SK-N-SH (cell line): ENCODE measurements around the gene BCAR3. TPM values are rescaled to one million over a fixed set of nuclear protein-coding genes. Genes with fewer than 3 reads are reported as not detected.

Experiments used
- ELF1 ChIP-seq: IDR thresholded peaks from 2 replicates; pipeline ENCODE4 v1.4.0; 2012
- FOXM1 ChIP-seq: IDR thresholded peaks from 2 replicates; pipeline ENCODE4 v1.4.0; 2012; ENCODE audit warnings: low read depth, mild to moderate bottlenecking
- GATA2 ChIP-seq: sonication (generic); formaldehyde crosslinking; IDR thresholded peaks from 2 replicates; pipeline ENCODE4 v1.5.0; 2020; ENCODE audit warnings: mild to moderate bottlenecking, missing genetic modification reagents
- MEF2A ChIP-seq: IDR thresholded peaks from 2 replicates; pipeline ENCODE4 v1.4.0; 2012; ENCODE audit warnings: low read depth, borderline replicate concordance
- NFIC ChIP-seq: IDR thresholded peaks from 2 replicates; pipeline ENCODE4 v1.4.0; 2012; ENCODE audit warnings: borderline replicate concordance
- POLR2AphosphoS5 ChIP-seq: IDR thresholded peaks from 2 replicates; pipeline ENCODE4 v1.6.1; 2012; ENCODE audit warnings: low read depth, low read length
- RAD21 ChIP-seq: IDR thresholded peaks from 2 replicates; pipeline ENCODE4 v1.6.1; 2012; ENCODE audit warnings: mild to moderate bottlenecking, low read length
- USF1 ChIP-seq: IDR thresholded peaks from 2 replicates; pipeline ENCODE4 v1.4.0; 2012; ENCODE audit warnings: low read depth, borderline replicate concordance
- ZBTB33 ChIP-seq: IDR thresholded peaks from 2 replicates; pipeline ENCODE4 v1.4.0; 2012; ENCODE audit warnings: low read depth, borderline replicate concordance
- polyA plus RNA-seq, 3 experiments: library from polyadenylated mRNA; depleted of rRNA; stranded (reverse); fragments of >200 nt; gene quantifications; 2 replicates each; pipeline ENCODE4 v1.2.3, GENCODE V29; 2012
- TF ChIP-seq, protein P1 (sequence below): fragments of 150-350 bp; IDR thresholded peaks from 2 replicates; pipeline ENCODE4 v1.6.1; 2016; ENCODE audit warnings: mild to moderate bottlenecking, low read depth, low read length
- TF ChIP-seq, protein P2 (sequence below): IDR thresholded peaks from 2 replicates; pipeline ENCODE4; 2012
- TF ChIP-seq, protein P3 (sequence below): IDR thresholded peaks from 2 replicates; pipeline ENCODE4 v1.4.0; 2012; ENCODE audit warnings: low read depth
- TF ChIP-seq, protein P4 (sequence below): IDR thresholded peaks from 2 replicates; pipeline ENCODE4 v1.6.1; 2012; ENCODE audit warnings: mild to moderate bottlenecking, low read depth, low read length, moderate library complexity

The BCAR3 gene
- polyA plus RNA-seq, 1 of the 3 experiments (the other 2 are of a cell fraction), result 58.4 TPM

DNA sequence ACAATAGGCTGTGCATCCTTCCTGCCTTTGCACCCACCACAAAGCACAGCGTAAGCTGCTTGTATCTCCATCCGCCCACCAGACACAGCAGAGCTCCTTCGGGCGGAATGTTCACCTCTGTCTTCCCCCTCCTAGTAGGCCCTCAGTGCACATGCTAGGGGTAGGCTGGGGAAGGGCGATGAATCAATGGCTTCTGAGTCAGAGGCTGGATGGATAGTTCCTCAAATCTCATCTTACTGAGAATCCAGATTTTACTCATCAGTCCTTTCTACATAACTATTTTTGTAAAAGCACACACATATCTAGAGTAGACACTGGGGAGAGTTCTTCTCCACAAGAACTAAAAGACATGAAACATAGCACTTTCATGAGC lies 73.8 kb downstream of the BCAR3 start (continued):
- TF ChIP-seq ZBTB33 (no peak), POLR2AphosphoS5 (no peak), NFIC (no peak), GATA2 (CRISPR knock-in tag) (no peak), RAD21 (no peak), ELF1 (no peak), FOXM1 (no peak), USF1 (no peak), MEF2A (no peak)
- TF ChIP-seq, protein P1, sequence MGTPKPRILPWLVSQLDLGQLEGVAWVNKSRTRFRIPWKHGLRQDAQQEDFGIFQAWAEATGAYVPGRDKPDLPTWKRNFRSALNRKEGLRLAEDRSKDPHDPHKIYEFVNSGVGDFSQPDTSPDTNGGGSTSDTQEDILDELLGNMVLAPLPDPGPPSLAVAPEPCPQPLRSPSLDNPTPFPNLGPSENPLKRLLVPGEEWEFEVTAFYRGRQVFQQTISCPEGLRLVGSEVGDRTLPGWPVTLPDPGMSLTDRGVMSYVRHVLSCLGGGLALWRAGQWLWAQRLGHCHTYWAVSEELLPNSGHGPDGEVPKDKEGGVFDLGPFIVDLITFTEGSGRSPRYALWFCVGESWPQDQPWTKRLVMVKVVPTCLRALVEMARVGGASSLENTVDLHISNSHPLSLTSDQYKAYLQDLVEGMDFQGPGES, result no peak
- TF ChIP-seq, protein P2, sequence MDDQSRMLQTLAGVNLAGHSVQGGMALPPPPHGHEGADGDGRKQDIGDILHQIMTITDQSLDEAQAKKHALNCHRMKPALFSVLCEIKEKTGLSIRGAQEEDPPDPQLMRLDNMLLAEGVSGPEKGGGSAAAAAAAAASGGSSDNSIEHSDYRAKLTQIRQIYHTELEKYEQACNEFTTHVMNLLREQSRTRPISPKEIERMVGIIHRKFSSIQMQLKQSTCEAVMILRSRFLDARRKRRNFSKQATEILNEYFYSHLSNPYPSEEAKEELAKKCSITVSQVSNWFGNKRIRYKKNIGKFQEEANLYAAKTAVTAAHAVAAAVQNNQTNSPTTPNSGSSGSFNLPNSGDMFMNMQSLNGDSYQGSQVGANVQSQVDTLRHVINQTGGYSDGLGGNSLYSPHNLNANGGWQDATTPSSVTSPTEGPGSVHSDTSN, result peak; percentile 49
- TF ChIP-seq, protein P3, sequence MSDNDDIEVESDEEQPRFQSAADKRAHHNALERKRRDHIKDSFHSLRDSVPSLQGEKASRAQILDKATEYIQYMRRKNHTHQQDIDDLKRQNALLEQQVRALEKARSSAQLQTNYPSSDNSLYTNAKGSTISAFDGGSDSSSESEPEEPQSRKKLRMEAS, result peak; percentile 48; the same call in 1 of the 2 replicates
- TF ChIP-seq, protein P4, sequence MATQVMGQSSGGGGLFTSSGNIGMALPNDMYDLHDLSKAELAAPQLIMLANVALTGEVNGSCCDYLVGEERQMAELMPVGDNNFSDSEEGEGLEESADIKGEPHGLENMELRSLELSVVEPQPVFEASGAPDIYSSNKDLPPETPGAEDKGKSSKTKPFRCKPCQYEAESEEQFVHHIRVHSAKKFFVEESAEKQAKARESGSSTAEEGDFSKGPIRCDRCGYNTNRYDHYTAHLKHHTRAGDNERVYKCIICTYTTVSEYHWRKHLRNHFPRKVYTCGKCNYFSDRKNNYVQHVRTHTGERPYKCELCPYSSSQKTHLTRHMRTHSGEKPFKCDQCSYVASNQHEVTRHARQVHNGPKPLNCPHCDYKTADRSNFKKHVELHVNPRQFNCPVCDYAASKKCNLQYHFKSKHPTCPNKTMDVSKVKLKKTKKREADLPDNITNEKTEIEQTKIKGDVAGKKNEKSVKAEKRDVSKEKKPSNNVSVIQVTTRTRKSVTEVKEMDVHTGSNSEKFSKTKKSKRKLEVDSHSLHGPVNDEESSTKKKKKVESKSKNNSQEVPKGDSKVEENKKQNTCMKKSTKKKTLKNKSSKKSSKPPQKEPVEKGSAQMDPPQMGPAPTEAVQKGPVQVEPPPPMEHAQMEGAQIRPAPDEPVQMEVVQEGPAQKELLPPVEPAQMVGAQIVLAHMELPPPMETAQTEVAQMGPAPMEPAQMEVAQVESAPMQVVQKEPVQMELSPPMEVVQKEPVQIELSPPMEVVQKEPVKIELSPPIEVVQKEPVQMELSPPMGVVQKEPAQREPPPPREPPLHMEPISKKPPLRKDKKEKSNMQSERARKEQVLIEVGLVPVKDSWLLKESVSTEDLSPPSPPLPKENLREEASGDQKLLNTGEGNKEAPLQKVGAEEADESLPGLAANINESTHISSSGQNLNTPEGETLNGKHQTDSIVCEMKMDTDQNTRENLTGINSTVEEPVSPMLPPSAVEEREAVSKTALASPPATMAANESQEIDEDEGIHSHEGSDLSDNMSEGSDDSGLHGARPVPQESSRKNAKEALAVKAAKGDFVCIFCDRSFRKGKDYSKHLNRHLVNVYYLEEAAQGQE, result no peak
